Erythroblast (primary cell): Measurements from ENCODE around the gene MYH16.

Experiments
- GATA1 ChIP-seq: IDR thresholded peaks from 2 replicates; pipeline ENCODE4 v1.6.1; 2011; ENCODE audit warnings: low read depth, mild to moderate bottlenecking, control low read depth, low read length, moderate library complexity
- POLR2A ChIP-seq: IDR thresholded peaks from 2 replicates; pipeline ENCODE4 v1.6.1; 2011; ENCODE audit warnings: mild to moderate bottlenecking, low read length

GRCh38 chr7:99325001-99325493 lies 52.4 kb downstream of the MYH16 start:
- no peak for TF ChIP-seq POLR2A
- TF ChIP-seq GATA1, result no peak
